ENCODE measurements around the gene TBC1D14. TPM values are rescaled to one million over a fixed set of nuclear protein-coding genes. Genes with fewer than 3 reads are reported as not detected.

TBC1D14 gene
- total and polyA plus RNA-seq, 4 donors: 15.1 to 60.1 (median 46.4) TPM

Other genes starting within 250 kb of the TBC1D14 start
- gene S100P, start 215.9 kb upstream of the TBC1D14 start, total RNA-seq: 10 to 100 TPM; 34.2 to 64.5 TPM
- 100 to 1,000 TPM in 1 of 2 donors, 10 to 100 TPM in 1; 38.7 to 118 TPM for gene S100P, start 215.9 kb upstream of the TBC1D14 start, polyA plus RNA-seq
- gene MRFAP1L1, start 200.0 kb upstream of the TBC1D14 start, total RNA-seq: 10 to 100 TPM; 46.1 to 75.1 TPM
- gene MRFAP1L1, start 200.0 kb upstream of the TBC1D14 start, polyA plus RNA-seq: 10 to 100 TPM; 53.7 to 58.9 TPM
- gene BLOC1S4, start 193.7 kb upstream of the TBC1D14 start, total RNA-seq: 10 to 100 TPM in 1 of 2 donors, 1 to 10 TPM in 1; 8.0 to 15.2 TPM
- 10 to 100 TPM in 1 of 2 donors, 1 to 10 TPM in 1; 9.5 to 13.7 TPM for gene BLOC1S4, start 193.7 kb upstream of the TBC1D14 start, polyA plus RNA-seq
- 10 to 100 TPM; 27.0 to 34.6 TPM for gene KIAA0232, start 127.1 kb upstream of the TBC1D14 start, total RNA-seq
- 10 to 100 TPM in 1 of 2 donors, 1 to 10 TPM in 1; 6.8 to 10.4 TPM for gene KIAA0232, start 127.1 kb upstream of the TBC1D14 start, polyA plus RNA-seq
- 10 to 100 TPM; 19.1 to 22.9 TPM for gene TADA2B, start 133.5 kb downstream of the TBC1D14 start, total RNA-seq
- gene TADA2B, start 133.5 kb downstream of the TBC1D14 start, polyA plus RNA-seq: 10 to 100 TPM; 10.7 to 16.1 TPM
- gene GRPEL1, start 158.2 kb downstream of the TBC1D14 start, total RNA-seq: 10 to 100 TPM; 13.9 to 30.1 TPM
- 10 to 100 TPM; 28.5 to 39.1 TPM for gene GRPEL1, start 158.2 kb downstream of the TBC1D14 start, polyA plus RNA-seq

Data from lung (tissue), 4 donors.